Measurements from ENCODE around the gene TECTA. TPM values are rescaled to one million over a fixed set of nuclear protein-coding genes. Genes with fewer than 3 reads are reported as not detected.

TECTA gene
- total RNA-seq, 1 donor from 2014 or later = 0.91 TPM

DNA sequence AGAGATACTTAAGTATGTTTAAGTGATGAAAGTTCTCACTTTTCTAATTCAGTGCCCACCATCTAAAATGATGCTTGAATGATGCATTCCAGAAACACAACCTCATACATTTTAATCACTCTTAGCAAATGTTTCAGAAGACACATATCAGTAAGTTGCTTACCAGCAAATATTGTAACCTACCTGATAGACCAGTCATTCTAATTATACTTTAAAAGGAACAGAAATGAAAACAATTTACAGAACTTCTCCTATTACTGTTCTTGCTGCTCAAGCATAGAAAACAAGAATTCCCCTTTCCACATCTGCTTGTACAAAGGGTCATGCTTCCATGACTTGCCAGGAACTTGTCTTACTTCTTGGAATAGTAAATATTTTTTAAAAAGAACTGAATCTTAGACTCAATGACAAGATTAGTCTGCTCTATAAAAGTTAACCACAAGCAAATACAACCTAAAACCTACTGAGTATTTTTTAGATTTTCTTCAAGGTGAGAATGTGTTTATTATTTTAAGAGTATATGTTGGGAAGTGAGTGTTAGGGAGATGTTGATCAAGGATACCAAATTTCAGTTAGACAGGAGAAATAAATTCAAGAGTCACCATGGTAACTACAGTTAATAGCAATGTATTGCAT lies 109.5 kb downstream of the TECTA start:
- FAIRE-seq (no peak), DNase-seq (ENCODE audit: low read depth) (no peak)
- H3K27ac Mint-ChIP-seq (ENCODE audit: unreplicated experiment) = no peak overlapping the region
- H3K79me2 ChIP-seq (ENCODE audit: insufficient read depth, low read length) = no peaks in the 10 kb centered on the region
- no peaks in the 10 kb centered on the region for H3K36me3 ChIP-seq (ENCODE audit: insufficient read depth, low read length)
- no peaks in the 10 kb centered on the region for H3K27me3 ChIP-seq (ENCODE audit: insufficient read depth, low read length)
- no peaks in the 10 kb centered on the region for H3K36me3 Mint-ChIP-seq (ENCODE audit: low read depth, unreplicated experiment)
- H3K27me3 Mint-ChIP-seq (ENCODE audit: low read depth, unreplicated experiment) = peaks cover 2% of the 10 kb centered on the region
- no peak overlapping the region for H3K4me3 Mint-ChIP-seq (ENCODE audit: unreplicated experiment)
- H3K9me3 Mint-ChIP-seq (ENCODE audit: unreplicated experiment) = no peaks in the 10 kb centered on the region
- no peaks in the 10 kb centered on the region for H3K4me1 ChIP-seq (ENCODE audit: insufficient read depth, low read length)
- TF ChIP-seq, protein P1, sequence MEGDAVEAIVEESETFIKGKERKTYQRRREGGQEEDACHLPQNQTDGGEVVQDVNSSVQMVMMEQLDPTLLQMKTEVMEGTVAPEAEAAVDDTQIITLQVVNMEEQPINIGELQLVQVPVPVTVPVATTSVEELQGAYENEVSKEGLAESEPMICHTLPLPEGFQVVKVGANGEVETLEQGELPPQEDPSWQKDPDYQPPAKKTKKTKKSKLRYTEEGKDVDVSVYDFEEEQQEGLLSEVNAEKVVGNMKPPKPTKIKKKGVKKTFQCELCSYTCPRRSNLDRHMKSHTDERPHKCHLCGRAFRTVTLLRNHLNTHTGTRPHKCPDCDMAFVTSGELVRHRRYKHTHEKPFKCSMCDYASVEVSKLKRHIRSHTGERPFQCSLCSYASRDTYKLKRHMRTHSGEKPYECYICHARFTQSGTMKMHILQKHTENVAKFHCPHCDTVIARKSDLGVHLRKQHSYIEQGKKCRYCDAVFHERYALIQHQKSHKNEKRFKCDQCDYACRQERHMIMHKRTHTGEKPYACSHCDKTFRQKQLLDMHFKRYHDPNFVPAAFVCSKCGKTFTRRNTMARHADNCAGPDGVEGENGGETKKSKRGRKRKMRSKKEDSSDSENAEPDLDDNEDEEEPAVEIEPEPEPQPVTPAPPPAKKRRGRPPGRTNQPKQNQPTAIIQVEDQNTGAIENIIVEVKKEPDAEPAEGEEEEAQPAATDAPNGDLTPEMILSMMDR (IDR thresholded peaks at IDR 0.05; ENCODE audit: insufficient read depth, low read depth, low read length) = no peak
- no peak for TF ChIP-seq EZH2 (IDR thresholded peaks at IDR 0.05; ENCODE audit: insufficient read depth, low read length)
- no peaks in the 10 kb centered on the region for H3K9me3 ChIP-seq (ENCODE audit: insufficient read depth, low read depth, low read length)
- H3K4me3 ChIP-seq (ENCODE audit: insufficient read depth, low read depth, low read length) = no peak overlapping the region
- H2AFZ ChIP-seq (ENCODE audit: low read depth, low read length) = no peak overlapping the region
- H3K9ac ChIP-seq (ENCODE audit: low read length) = no peak overlapping the region
- H3K4me2 ChIP-seq (ENCODE audit: low read length) = no peak overlapping the region
- no peaks in the 10 kb centered on the region for H4K20me1 ChIP-seq (ENCODE audit: insufficient read depth, low read length)
- no peaks in the 10 kb centered on the region for H3K4me1 Mint-ChIP-seq (ENCODE audit: low read depth, unreplicated experiment)
- no peak overlapping the region for H3K27ac ChIP-seq (ENCODE audit: low read depth, low read length)

DNA sequence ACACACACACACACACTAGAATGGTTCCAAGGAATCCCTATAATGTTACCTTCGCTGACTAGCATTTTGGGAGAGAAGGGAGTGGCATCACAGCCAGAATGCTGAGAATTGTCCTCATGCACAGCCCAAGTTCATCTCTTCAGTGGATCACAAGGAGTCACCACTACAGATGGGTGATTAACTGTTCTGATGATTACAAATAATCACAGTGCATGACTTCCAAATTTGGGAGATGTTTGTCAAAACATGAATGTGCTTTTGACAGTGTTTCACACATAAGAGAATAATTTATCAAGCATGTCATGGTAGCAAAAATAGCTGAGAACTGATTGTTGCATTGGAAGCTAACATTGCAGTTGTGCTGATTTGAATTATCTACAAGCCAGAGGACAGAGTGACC lies 110.6 kb downstream of the TECTA start:
- no peaks in the 10 kb centered on the region for H3K27me3 ChIP-seq (ENCODE audit: insufficient read depth, low read length)
- no peaks in the 10 kb centered on the region for H3K36me3 ChIP-seq (ENCODE audit: insufficient read depth, low read length)
- no peaks in the 10 kb centered on the region for H3K9me3 ChIP-seq (ENCODE audit: insufficient read depth, low read depth, low read length)
- DNase-seq (ENCODE audit: low read depth) = no peak
- H2AFZ ChIP-seq (ENCODE audit: low read depth, low read length) = no peak overlapping the region
- Mint-ChIP-seq H3K4me1 (ENCODE audit: low read depth, unreplicated experiment) (no peaks in the 10 kb centered on the region), H3K36me3 (ENCODE audit: low read depth, unreplicated experiment) (no peaks in the 10 kb centered on the region), H3K27ac (ENCODE audit: unreplicated experiment) (no peak overlapping the region), H3K4me3 (ENCODE audit: unreplicated experiment) (no peak overlapping the region), H3K27me3 (ENCODE audit: low read depth, unreplicated experiment) (peaks cover 2% of the 10 kb centered on the region), H3K9me3 (ENCODE audit: unreplicated experiment) (no peaks in the 10 kb centered on the region)
- no peak overlapping the region for H3K4me3 ChIP-seq (ENCODE audit: insufficient read depth, low read depth, low read length)
- no peak overlapping the region for H3K9ac ChIP-seq (ENCODE audit: low read length)
- FAIRE-seq = no peak
- TF ChIP-seq, protein P1 (IDR thresholded peaks at IDR 0.05; ENCODE audit: insufficient read depth, low read depth, low read length) = no peak
- TF ChIP-seq EZH2 (IDR thresholded peaks at IDR 0.05; ENCODE audit: insufficient read depth, low read length) = no peak
- no peaks in the 10 kb centered on the region for H4K20me1 ChIP-seq (ENCODE audit: insufficient read depth, low read length)
- no peak overlapping the region for H3K4me2 ChIP-seq (ENCODE audit: low read length)
- no peaks in the 10 kb centered on the region for H3K79me2 ChIP-seq (ENCODE audit: insufficient read depth, low read length)
- H3K4me1 ChIP-seq (ENCODE audit: insufficient read depth, low read length) = no peaks in the 10 kb centered on the region
- H3K27ac ChIP-seq (ENCODE audit: low read depth, low read length) = no peak overlapping the region

DNA sequence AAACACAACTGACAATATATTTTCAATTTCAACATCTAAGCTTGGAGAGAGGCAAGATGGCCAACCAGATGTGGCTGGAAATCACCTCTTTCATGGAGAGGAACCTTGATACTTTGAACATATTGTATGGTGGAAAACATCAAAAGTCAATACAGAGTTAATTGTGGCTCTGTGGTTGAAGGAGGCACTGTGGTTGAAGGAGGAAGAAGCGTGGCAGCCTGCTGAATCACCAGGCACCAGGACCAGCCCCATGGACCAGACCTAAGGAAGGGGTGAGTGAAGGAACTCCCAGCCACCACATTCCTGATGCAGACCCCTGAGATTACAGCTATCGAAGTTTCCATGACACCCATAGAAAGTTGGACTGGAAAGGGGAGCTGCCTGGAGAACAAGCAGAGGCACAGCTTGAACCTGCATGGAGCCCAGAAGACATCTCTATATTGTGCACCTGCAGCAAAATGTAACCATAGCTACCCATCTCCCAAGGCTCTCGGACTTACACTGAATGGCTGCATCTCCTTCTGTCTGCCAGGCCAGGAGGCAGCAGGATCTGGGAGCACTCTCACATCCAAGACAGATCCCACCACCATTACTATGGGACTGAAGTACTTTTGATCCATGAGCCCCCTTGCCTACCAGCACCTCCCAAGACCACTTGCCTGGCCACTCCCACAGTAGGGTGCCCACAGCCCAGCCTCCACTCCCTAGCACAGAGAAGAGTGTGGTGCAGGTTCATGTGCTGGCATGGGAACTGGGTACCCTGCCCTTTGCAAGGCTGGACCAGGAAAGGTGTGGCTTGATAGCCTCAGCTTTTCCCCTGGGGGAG lies 111.7 kb downstream of the TECTA start:
- no peak overlapping the region for H3K9ac ChIP-seq (ENCODE audit: low read length)
- H3K4me2 ChIP-seq (ENCODE audit: low read length) = no peak overlapping the region
- no peak for FAIRE-seq

More for the DNA sequence above, 111.7 kb downstream of the TECTA start:
- Mint-ChIP-seq H3K4me3 (ENCODE audit: unreplicated experiment) (no peak overlapping the region), H3K4me1 (ENCODE audit: low read depth, unreplicated experiment) (no peaks in the 10 kb centered on the region), H3K36me3 (ENCODE audit: low read depth, unreplicated experiment) (no peaks in the 10 kb centered on the region), H3K9me3 (ENCODE audit: unreplicated experiment) (no peaks in the 10 kb centered on the region), H3K27ac (ENCODE audit: unreplicated experiment) (no peak overlapping the region), H3K27me3 (ENCODE audit: low read depth, unreplicated experiment) (peaks cover 2% of the 10 kb centered on the region)
- H3K36me3 ChIP-seq (ENCODE audit: insufficient read depth, low read length) = no peaks in the 10 kb centered on the region
- no peak overlapping the region for H2AFZ ChIP-seq (ENCODE audit: low read depth, low read length)
- no peaks in the 10 kb centered on the region for H3K4me1 ChIP-seq (ENCODE audit: insufficient read depth, low read length)
- TF ChIP-seq EZH2 (IDR thresholded peaks at IDR 0.05; ENCODE audit: insufficient read depth, low read length) = no peak
- TF ChIP-seq, protein P1 (IDR thresholded peaks at IDR 0.05; ENCODE audit: insufficient read depth, low read depth, low read length) = no peak
- H4K20me1 ChIP-seq (ENCODE audit: insufficient read depth, low read length) = no peaks in the 10 kb centered on the region
- no peak overlapping the region for H3K27ac ChIP-seq (ENCODE audit: low read depth, low read length)
- H3K79me2 ChIP-seq (ENCODE audit: insufficient read depth, low read length) = no peaks in the 10 kb centered on the region
- H3K27me3 ChIP-seq (ENCODE audit: insufficient read depth, low read length) = no peaks in the 10 kb centered on the region
- no peaks in the 10 kb centered on the region for H3K9me3 ChIP-seq (ENCODE audit: insufficient read depth, low read depth, low read length)
- no peak for DNase-seq (ENCODE audit: low read depth)
- H3K4me3 ChIP-seq (ENCODE audit: insufficient read depth, low read depth, low read length) = no peak overlapping the region

Data from astrocyte (in vitro differentiated cells and primary cell).